DOHH2 (cell line): ENCODE measurements around the gene ADCY6.

Experiments used
- CTCF ChIP-seq: fragments of 200-600 bp; sonication (generic); IDR thresholded peaks from one replicate; pipeline ENCODE4 v1.5.1; 2014; ENCODE audit warnings: antibody characterized with exemption, mild to moderate bottlenecking, low read depth, low read length; ENCODE audit not compliant: poor library complexity, severe bottlenecking
- EZH2phosphoT487 ChIP-seq: fragments of 200-600 bp; sonication (generic); IDR thresholded peaks from 2 replicates; pipeline ENCODE4 v1.6.1; 2017; ENCODE audit warnings: borderline replicate concordance, mild to moderate bottlenecking, antibody characterized with exemption, low read length, moderate library complexity, mixed read lengths

- TF ChIP-seq CTCF (no peak), EZH2phosphoT487 (no peak)
These were observed at the start of gene ADCY6 for GRCh38 chr12:48788854-48789775.
